ENCODE data around the gene B4GALNT3.
"Not testable (repeated sequence)": the region's sequence is repeated elsewhere in the genome, so short reads cannot be mapped to it uniquely, and the experiment has no call there.

B4GALNT3 gene

DNA sequence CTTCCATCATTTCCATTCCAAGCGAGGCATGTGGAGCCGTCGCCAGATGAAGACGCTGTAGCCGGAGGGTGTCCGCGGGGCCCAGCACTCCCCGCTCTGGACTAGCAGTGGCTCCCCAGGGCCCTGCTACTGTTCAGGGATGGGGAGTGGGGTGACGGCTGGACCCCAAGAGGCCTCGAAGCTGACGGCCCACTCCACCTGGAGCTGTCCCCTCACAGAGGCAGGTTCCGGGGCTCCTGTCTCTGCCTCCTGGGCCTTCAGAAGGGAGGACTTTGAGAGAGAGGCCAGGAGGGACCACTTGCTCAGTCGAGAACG lies 101.6 kb downstream of the B4GALNT3 start:
- no peak for DNase-seq

- DNase-seq, result no peak
Observed at GRCh38 chr12:561908-562593, 102.3 kb downstream of the B4GALNT3 start.

GRCh38 chr12:562634-563033 lies 102.9 kb downstream of the B4GALNT3 start:
- no peak for DNase-seq

GRCh38 chr12:563250-563781 lies 103.6 kb downstream of the B4GALNT3 start:
- DNase-seq, result peak; percentile 77

DNA sequence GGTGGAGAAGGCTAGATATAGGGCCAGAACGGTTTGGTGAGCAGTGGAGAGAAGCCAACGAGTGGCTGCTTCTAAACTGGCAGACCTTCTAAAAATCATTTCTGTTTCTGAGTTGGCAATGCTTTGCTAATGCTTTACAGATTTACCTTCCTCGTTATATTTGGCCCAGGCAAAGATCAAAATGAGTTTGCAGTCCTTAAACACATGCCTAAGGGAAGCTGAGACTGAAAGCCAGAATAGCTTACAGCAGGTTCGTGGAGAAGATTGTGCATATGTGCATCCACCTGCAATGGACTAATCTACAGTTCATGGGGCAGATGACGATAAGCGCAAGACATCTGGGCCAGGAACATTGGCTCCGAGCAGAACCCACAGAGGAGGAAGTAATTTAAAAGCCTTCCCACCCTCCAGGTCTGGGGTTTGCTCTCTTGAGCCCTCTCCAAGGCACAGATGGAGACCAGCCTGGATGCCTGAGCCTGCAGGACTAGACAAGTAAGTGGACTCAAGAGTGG lies 104.1 kb downstream of the B4GALNT3 start:
- no peak for DNase-seq

DNA sequence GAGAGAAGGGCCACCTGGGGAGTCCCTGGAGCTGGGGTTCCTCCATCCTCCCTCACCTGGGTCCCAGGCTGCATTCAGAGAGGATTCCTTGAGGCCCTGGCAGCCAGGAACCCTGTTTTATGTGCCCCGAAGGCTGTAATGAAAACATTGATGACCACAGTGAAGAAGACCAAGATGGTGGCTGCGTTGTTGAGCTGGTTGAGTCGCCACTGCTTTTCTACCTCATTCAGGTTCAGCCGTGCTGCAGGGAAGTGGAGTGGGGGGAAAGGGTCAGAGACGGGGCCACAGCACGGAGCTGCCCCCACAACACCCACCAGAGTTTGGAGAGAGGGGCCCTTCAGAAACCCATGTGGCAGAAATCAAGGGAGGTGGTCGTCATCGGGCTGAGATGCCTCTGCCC lies 105.4 kb downstream of the B4GALNT3 start:
- DNase-seq, result no peak

DNA sequence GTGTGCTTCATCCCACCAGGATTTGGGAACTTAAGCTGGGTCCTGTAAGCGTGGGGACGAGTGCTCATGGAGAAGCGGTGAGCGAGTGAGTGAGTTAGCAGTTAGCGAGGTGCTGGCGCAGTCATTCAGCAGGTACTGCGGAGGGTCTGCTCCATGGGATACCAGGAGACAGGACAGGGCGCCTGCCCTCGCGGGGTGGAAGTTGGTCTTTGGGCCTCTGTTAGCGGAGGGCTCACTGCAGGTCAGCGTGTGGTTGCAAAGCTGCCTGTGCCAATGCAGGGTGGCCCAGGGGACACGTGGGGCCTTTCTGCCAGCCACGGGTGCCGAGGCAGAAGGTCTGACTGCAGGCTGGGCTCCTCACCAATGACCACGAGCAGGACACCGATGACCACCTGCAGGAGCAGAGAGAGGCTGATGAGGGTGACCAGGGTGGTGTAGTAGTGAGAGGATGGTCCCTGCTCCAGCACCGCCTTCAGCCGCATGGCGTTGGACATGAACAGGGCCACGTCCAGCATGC lies 105.9 kb downstream of the B4GALNT3 start:
- no peak for DNase-seq

- no peak for DNase-seq
Observed at GRCh38 chr12:568486-568885, 108.7 kb downstream of the B4GALNT3 start.

GRCh38 chr12:569091-569676 lies 109.4 kb downstream of the B4GALNT3 start:
- no peak for DNase-seq

- DNase-seq, result peak; percentile 81
Observed at GRCh38 chr12:569803-570434, 110.2 kb downstream of the B4GALNT3 start.

- peak; percentile 82 for DNase-seq
Observed at GRCh38 chr12:570435-570920, 110.7 kb downstream of the B4GALNT3 start.

GRCh38 chr12:570921-571794 lies 111.4 kb downstream of the B4GALNT3 start:
- DNase-seq, result peak; percentile 66

DNA sequence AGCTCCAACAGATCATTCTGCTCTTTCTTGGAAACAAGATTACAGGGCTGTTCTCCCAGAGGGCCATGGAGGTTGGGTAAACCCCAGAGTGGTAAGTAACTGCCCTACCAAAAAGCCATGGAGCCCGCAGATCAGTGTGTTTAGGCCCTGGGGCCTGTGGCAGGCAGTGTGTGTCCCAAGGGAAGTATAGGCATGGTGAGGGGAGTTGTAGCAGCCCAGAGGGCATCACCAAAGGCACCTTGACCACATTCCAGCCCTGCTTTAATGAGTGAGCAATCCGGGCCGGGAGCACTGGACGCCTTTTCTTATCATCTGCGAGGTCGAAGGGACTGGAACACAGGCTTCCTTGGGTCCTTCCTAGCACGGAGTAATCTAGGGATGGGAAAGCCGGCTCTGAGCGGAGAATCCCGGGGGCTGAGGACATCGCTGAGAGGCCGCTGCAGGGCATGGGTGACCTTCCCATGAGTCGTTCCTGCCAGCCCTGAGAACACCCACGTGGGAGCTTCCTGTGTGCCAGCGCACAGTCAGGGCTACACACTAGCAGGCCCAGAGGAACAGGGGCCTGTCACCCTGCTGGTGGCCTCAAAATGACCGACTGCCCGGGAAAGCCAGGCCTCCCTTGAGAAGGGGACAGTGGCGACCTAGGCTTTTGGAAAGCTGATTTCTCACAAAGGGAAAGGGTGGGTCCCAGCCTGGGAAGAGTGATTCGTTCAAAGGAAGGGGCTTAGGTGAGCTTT lies 112.2 kb downstream of the B4GALNT3 start:
- DNase-seq, result no peak

- DNase-seq, result no peak
Observed at GRCh38 chr12:572532-572899, 112.8 kb downstream of the B4GALNT3 start.

DNA sequence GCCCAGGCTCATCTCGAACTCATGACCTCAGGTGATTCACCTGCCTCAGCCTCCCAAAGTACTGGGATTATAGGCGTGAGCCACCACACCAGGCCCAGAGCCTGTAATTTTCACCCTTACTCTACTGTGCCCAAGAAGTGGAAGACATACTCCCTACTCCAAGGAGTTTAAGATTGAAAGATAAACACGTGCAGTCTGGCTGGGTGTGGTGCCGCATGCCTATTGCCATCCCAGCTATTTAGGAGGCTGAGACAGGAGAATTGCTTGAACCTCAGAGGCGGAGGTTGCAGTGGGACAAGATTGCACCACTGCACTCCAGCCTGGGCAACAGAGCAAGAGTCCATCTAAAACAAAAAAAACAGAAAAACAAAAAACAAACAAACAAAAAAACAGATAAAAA lies 113.5 kb downstream of the B4GALNT3 start:
- DNase-seq, result no peak

- peak; percentile 13 for DNase-seq
Observed at GRCh38 chr12:574475-575128, 114.9 kb downstream of the B4GALNT3 start.

DNA sequence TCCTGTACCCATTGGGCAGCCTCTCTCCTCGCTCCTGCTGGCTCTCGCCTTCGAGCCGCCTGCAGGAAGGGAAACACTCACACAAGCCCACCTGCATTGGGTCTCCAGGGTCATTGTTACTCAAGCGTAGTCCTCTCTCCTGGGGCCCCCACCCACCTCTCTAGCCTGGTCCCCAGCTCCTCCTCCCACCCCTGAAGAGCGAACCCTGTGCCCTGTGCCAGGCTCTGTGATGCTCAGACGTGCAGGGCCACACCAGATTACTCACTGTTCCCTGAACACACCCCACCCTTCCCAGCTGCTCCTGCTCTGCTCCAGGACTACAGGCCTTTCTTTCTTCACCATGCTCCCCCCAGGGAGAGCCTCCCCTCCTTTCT lies 115.4 kb downstream of the B4GALNT3 start:
- DNase-seq, result no peak

- DNase-seq, result peak; percentile 68
Observed at GRCh38 chr12:575948-576614, 116.3 kb downstream of the B4GALNT3 start.

DNA sequence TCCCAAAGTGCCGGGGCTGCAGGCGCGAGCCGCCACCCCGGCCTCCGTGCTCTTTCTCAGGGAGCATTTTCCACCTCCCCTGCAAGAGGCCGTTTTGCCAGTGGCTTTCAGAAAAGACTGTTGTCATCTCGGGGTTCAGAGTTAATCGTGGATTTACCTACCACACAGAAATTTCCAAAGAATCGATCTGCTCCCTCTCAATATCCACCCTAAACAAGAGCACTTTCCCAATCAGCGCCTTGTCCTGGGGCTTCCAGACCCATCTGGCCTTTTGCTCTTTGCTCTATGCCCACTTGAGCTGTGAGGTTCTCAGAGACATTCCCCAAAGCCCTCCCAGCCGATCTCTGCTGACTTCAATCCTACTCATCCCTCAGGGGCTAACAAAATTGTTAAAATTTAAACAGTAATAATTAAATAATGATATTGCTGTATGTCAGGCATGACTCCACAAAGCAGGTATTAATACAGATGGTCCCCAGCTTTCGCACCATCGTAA lies 116.9 kb downstream of the B4GALNT3 start:
- DNase-seq, result no peak

- not testable (repeated sequence) for DNase-seq
Observed at GRCh38 chr12:577994-578747, 118.4 kb downstream of the B4GALNT3 start.
